H1 (cell line): ENCODE measurements around the gene SNX25. TPM values are rescaled to one million over a fixed set of nuclear protein-coding genes. Genes with fewer than 3 reads are reported as not detected.

Source experiments
- CTCF ChIA-PET: fragments of 300-600 bp; sonication (Branson Sonifier 250); formaldehyde crosslinking; loops from one replicate; lab custom pipeline; 2021; ENCODE audit not compliant: partially characterized antibody; lab: Charles Lee
- POLR2A ChIA-PET: fragments of 300-600 bp; sonication (Branson Sonifier 250); formaldehyde crosslinking; loops from one replicate; lab custom pipeline; 2021; ENCODE audit warnings: inconsistent platforms; ENCODE audit not compliant: partially characterized antibody; lab: Charles Lee
- DNase-seq, 2 experiments: peaks; one replicate each; pipeline versions ENCODE4 v3.0.0 to v3.0.0-alpha.2; 2010 to 2022; ENCODE audit warnings: low spot score in 2 of 2, low read depth in 1 of 2, mixed read lengths in 1 of 2
- FAIRE-seq: peaks from 2 replicates; lab custom pipeline; 2011; peaks lifted over from hg19 to GRCh38; lab: Jason Lieb, UNC
- H2AFZ ChIP-seq: 2 replicates; pipeline ENCODE4 v1.8.1; 2012; ENCODE audit warnings: low read length, inconsistent platforms
- H2AK5ac ChIP-seq: 2 replicates; pipeline ENCODE4 v1.6.1; 2013; ENCODE audit warnings: low read depth, low read length
- H2BK120ac ChIP-seq: replicated peaks from 2 replicates; pipeline ENCODE3; 2013; ENCODE audit warnings: low read depth, low read length, inconsistent platforms
- H2BK12ac ChIP-seq: 2 replicates; pipeline ENCODE4 v1.6.1; 2013; ENCODE audit warnings: low read depth, low read length
- H2BK15ac ChIP-seq: 2 replicates; pipeline ENCODE4 v1.6.1; 2013; ENCODE audit warnings: low read length
- H2BK20ac ChIP-seq: 2 replicates; pipeline ENCODE4 v1.6.1; 2013; ENCODE audit warnings: low read length
- H2BK5ac ChIP-seq: 2 replicates; pipeline ENCODE4 v1.6.1; 2013; ENCODE audit warnings: low read depth, low read length
- H3K14ac ChIP-seq: 2 replicates; pipeline ENCODE4 v1.6.1; 2013; ENCODE audit warnings: inconsistent platforms; ENCODE audit not compliant: insufficient read length
- H3K18ac ChIP-seq: 2 replicates; pipeline ENCODE4 v1.6.1; 2013; ENCODE audit warnings: low read length; ENCODE audit errors: extremely low read depth
- H3K23ac ChIP-seq: 2 replicates; pipeline ENCODE4 v1.6.1; 2013; ENCODE audit warnings: inconsistent platforms; ENCODE audit not compliant: insufficient read length
- H3K23me2 ChIP-seq: 2 replicates; pipeline ENCODE4 v1.6.1; 2013; ENCODE audit warnings: low read depth, low read length
- H3K27ac ChIP-seq: 2 replicates; pipeline ENCODE4 v1.6.1; 2011; ENCODE audit warnings: low read depth, low read length, inconsistent platforms
- H3K27me3 ChIP-seq, 4 experiments: replicated peaks in 1 of 4; 1 replicate in 1 of 4; 2 replicates in 3 of 4; pipeline versions ENCODE4 v1.6.1 to v1.8.1; 2011 to 2013; ENCODE audit warnings: low read length in 3 of 4, mild to moderate bottlenecking in 3 of 4, inconsistent platforms in 2 of 4, mixed read lengths in 2 of 4, moderate library complexity in 1 of 4; ENCODE audit not compliant: control insufficient read depth in 3 of 4, insufficient read depth in 3 of 4; ENCODE audit errors: extremely low read depth in 1 of 4
- H3K36me3 ChIP-seq, 4 experiments: 2 replicates each; pipeline versions ENCODE4 v1.6.1 to v1.8.1; 2011 to 2013; ENCODE audit warnings: mild to moderate bottlenecking in 4 of 4, low read length in 3 of 4, moderate library complexity in 2 of 4, control low read depth in 1 of 4, inconsistent platforms in 1 of 4; ENCODE audit not compliant: insufficient read depth in 4 of 4, control insufficient read depth in 2 of 4
- H3K4ac ChIP-seq: replicated peaks from 2 replicates; pipeline ENCODE3; 2013; ENCODE audit warnings: low read length, low read depth, mixed read lengths, inconsistent platforms; ENCODE audit not compliant: insufficient read length
- H3K4me1 ChIP-seq, 4 experiments: replicated peaks in 1 of 4; 1 replicate in 1 of 4; 2 replicates in 3 of 4; pipeline versions ENCODE4 v1.6.1 to v1.8.1; 2011 to 2013; ENCODE audit warnings: low read length in 3 of 4, inconsistent platforms in 2 of 4, mixed read lengths in 1 of 4; ENCODE audit not compliant: insufficient read depth in 4 of 4, control insufficient read depth in 3 of 4
- H3K4me2 ChIP-seq, 2 experiments: 2 replicates each; pipeline versions ENCODE4 v1.6.1 to v1.8.1; 2011 to 2013; ENCODE audit warnings: low read depth in 2 of 2, low read length in 2 of 2, control low read depth in 1 of 2, inconsistent platforms in 1 of 2, mild to moderate bottlenecking in 1 of 2; ENCODE audit not compliant: insufficient read depth in 1 of 2
- H3K4me3 ChIP-seq, 4 experiments: fragments of 200-600, 300-600 bp in 1 of 4; sonication (generic), shearing (Covaris generic), sonication (Bioruptor Twin) in 1 of 4; 2 replicates each; pipeline versions ENCODE4 v1.5.1 to v1.8.1; 2011 to 2016; ENCODE audit warnings: low read length in 4 of 4, low read depth in 3 of 4, control low read depth in 2 of 4, inconsistent platforms in 2 of 4, mild to moderate bottlenecking in 2 of 4, mixed read lengths in 1 of 4, moderate library complexity in 1 of 4; ENCODE audit not compliant: insufficient read depth in 2 of 4; ENCODE audit errors: extremely low read depth in 1 of 4
- H3K56ac ChIP-seq: replicated peaks from 2 replicates; pipeline ENCODE3; 2013; ENCODE audit warnings: low read depth, mild to moderate bottlenecking, mixed read lengths, low read length, inconsistent platforms; ENCODE audit not compliant: insufficient read length
- H3K79me1 ChIP-seq: 2 replicates; pipeline ENCODE4 v1.6.1; 2013; ENCODE audit warnings: low read depth, low read length, control low read depth
- H3K79me2 ChIP-seq, 2 experiments: 2 replicates each; pipeline versions ENCODE4 v1.6.1 to v1.8.1; 2012 to 2013; ENCODE audit warnings: low read length in 2 of 2, mild to moderate bottlenecking in 2 of 2, inconsistent platforms in 1 of 2; ENCODE audit not compliant: insufficient read depth in 2 of 2, control insufficient read depth in 1 of 2
- H3K9ac ChIP-seq, 4 experiments: replicated peaks in 1 of 4; 1 replicate in 1 of 4; 2 replicates in 3 of 4; pipeline versions ENCODE4 v1.6.1 to v1.8.1; 2011 to 2013; ENCODE audit warnings: low read depth in 3 of 4, low read length in 3 of 4, control low read depth in 2 of 4, mild to moderate bottlenecking in 2 of 4, moderate library complexity in 2 of 4, inconsistent platforms in 1 of 4; ENCODE audit errors: extremely low read depth in 1 of 4
- H3K9me3 ChIP-seq, 2 experiments: 2 replicates each; pipeline versions ENCODE4 v1.6.1 to v1.8.1; 2012 to 2013; ENCODE audit warnings: mild to moderate bottlenecking in 2 of 2, moderate library complexity in 2 of 2, control low read depth in 1 of 2, inconsistent platforms in 1 of 2, low read depth in 1 of 2, low read length in 1 of 2, mixed read lengths in 1 of 2; ENCODE audit not compliant: insufficient read depth in 2 of 2
- H4K20me1 ChIP-seq, 2 experiments: replicated peaks in 1 of 2; 2 replicates each; pipeline versions ENCODE3 to v1.8.1; 2011 to 2013; ENCODE audit warnings: inconsistent platforms in 2 of 2, low read length in 2 of 2, mild to moderate bottlenecking in 1 of 2; ENCODE audit not compliant: insufficient read depth in 2 of 2, control insufficient read depth in 1 of 2
- H4K5ac ChIP-seq: 2 replicates; pipeline ENCODE4 v1.6.1; 2013; ENCODE audit warnings: low read length, low read depth, mixed read lengths, inconsistent platforms; ENCODE audit not compliant: insufficient read length
- H4K8ac ChIP-seq: 2 replicates; pipeline ENCODE4 v1.8.0; 2013; ENCODE audit warnings: mild to moderate bottlenecking, moderate library complexity, low read length, inconsistent platforms; ENCODE audit not compliant: insufficient read depth; ENCODE audit errors: extremely low read depth
- H4K91ac ChIP-seq: replicated peaks from 2 replicates; pipeline ENCODE3; 2013; ENCODE audit warnings: low read length, mixed read lengths, inconsistent platforms; ENCODE audit not compliant: insufficient read length
- BRCA1 ChIP-seq: IDR thresholded peaks from 2 replicates; pipeline ENCODE4 v1.6.1; 2012; ENCODE audit warnings: low read depth, low read length, improper control_type of control experiment
- CREB1 ChIP-seq: IDR thresholded peaks from 2 replicates; pipeline ENCODE4 v1.6.1; 2012; ENCODE audit warnings: inconsistent platforms
- EGR1 ChIP-seq: IDR thresholded peaks from 2 replicates; pipeline ENCODE4 v1.6.1; 2011; ENCODE audit warnings: low read depth, low read length, borderline replicate concordance
- JUN ChIP-seq: IDR thresholded peaks from 2 replicates; pipeline ENCODE4 v1.6.1; 2011; ENCODE audit warnings: low read depth, mild to moderate bottlenecking, improper control_type of control experiment, low read length
- KDM1A ChIP-seq: fragments of 200-600, 300-600 bp; sonication (generic); IDR thresholded peaks from 2 replicates; pipeline ENCODE4 v1.7.1; 2016; ENCODE audit warnings: mild to moderate bottlenecking, low read length, borderline replicate concordance
- KDM4A ChIP-seq: IDR thresholded peaks from one replicate; pipeline ENCODE4 v1.7.1; 2012; ENCODE audit warnings: low read depth, mild to moderate bottlenecking, moderate library complexity, low read length, inconsistent platforms; ENCODE audit not compliant: severe bottlenecking
- RXRA ChIP-seq: IDR thresholded peaks from 2 replicates; pipeline ENCODE4 v1.6.1; 2011; ENCODE audit warnings: low read depth, mild to moderate bottlenecking, low read length, moderate library complexity; ENCODE audit not compliant: insufficient read depth
- TAF1 ChIP-seq: IDR thresholded peaks from 2 replicates; pipeline ENCODE4 v1.6.1; 2011; ENCODE audit warnings: mild to moderate bottlenecking, low read depth, low read length
- USF2 ChIP-seq: IDR thresholded peaks from 2 replicates; pipeline ENCODE4 v1.6.1; 2011; ENCODE audit warnings: low read length, improper control_type of control experiment
- WGBS, 2 experiments: shearing (Covaris generic) in 1 of 2; methylation state at CpG; one replicate each; pipeline versions ENCODE4 v1.1.6 to v1.1.7; 2013 to 2015; ENCODE audit warnings: low lambda C conversion rate in 2 of 2, mixed read lengths in 2 of 2, inconsistent platforms in 1 of 2, low coverage in 1 of 2, missing lambda C conversion rate in 1 of 2; ENCODE audit not compliant: insufficient replicate concordance in 2 of 2, insufficient coverage in 1 of 2, insufficient read length in 1 of 2; ENCODE audit errors: extremely low coverage in 1 of 2, missing lambda C conversion rate in 1 of 2; 5-methylcytosine and 5-hydroxymethylcytosine counted together
- polyA plus RNA-seq, 7 experiments: library from polyadenylated mRNA; depleted of rRNA in 3 of 7; stranded (reverse) in 5 of 7; unstranded in 2 of 7; fragments of >200 nt in 5 of 7; fragments of 200-250 nt in 2 of 7; gene quantifications; 1 replicate in 5 of 7; 2 replicates in 1 of 7; 4 replicates in 1 of 7; pipeline versions ENCODE4 v1.2.1 to v1.2.3, GENCODE V29; 2011 to 2013; ENCODE audit warnings: missing spikeins in 2 of 7, mixed read lengths in 2 of 7
- total RNA-seq: library from RNA; stranded (reverse); fragmentation: NEBNext Ultra II Directional; extraction: Animal tissue kit (Norgen Biotek cat#: 25700); gene quantifications from 2 replicates; pipeline ENCODE4 v1.2.1, GENCODE V29; 2021

The SNX25 gene
- total and polyA plus RNA-seq, 2 of the 8 experiments (the other 6 are each of a cell fraction or from before 2014, with no cell fraction given), result 5.4 to 19.9 TPM

- H2BK12ac ChIP-seq, result no peak overlapping the region
- H3K14ac ChIP-seq, result no peak overlapping the region
- no peak overlapping the region for H3K4ac ChIP-seq
- no peak overlapping the region for H4K91ac ChIP-seq
- no peak overlapping the region for H2BK5ac ChIP-seq
- no peak overlapping the region for H4K5ac ChIP-seq
- H3K23me2 ChIP-seq, result no peaks in the 10 kb centered on the region
- TF ChIP-seq KDM1A, result no peak
- TF ChIP-seq USF2, result no peak
- TF ChIP-seq KDM4A, result no peak
- TF ChIP-seq EGR1, result no peak
- no peak for TF ChIP-seq JUN
- no peak for TF ChIP-seq CREB1
- no peak for TF ChIP-seq BRCA1
- no peak for TF ChIP-seq TAF1
- TF ChIP-seq RXRA, result no peak
- H3K56ac ChIP-seq, result no peak overlapping the region
- H3K4me2 ChIP-seq, result no peak overlapping the region
- no peak overlapping the region for H2BK15ac ChIP-seq
- POLR2A ChIA-PET, result interaction anchor here (0.6 kb wide), 1 partner anchor 495 kb away, joined by 3 read pairs; no protein-coding TSS in a partner anchor
- H3K23ac ChIP-seq, result no peak overlapping the region
- DNase-seq (no peak), FAIRE-seq (no peak)
- no peaks in the 10 kb centered on the region for H3K9me3 ChIP-seq
- no peak overlapping the region for H2AFZ ChIP-seq
- no peaks in the 10 kb centered on the region for H4K20me1 ChIP-seq
- 97% methylated on average over 3 of the region's 3 CpGs; no CpG with 5 or more reads in 1 of the 2 experiments for WGBS, 2 experiments
- no peak overlapping the region for H2AK5ac ChIP-seq
- H3K79me2 ChIP-seq, result no peaks in the 10 kb centered on the region
- H2BK20ac ChIP-seq, result no peak overlapping the region
- H4K8ac ChIP-seq, result no peak overlapping the region
- H3K79me1 ChIP-seq, result no peaks in the 10 kb centered on the region
- no peaks in the 10 kb centered on the region for H3K27me3 ChIP-seq
- H3K4me3 ChIP-seq, result no peak overlapping the region
- H3K9ac ChIP-seq, result no peak overlapping the region
- no peak overlapping the region for H3K18ac ChIP-seq
- H3K36me3 ChIP-seq, result no peaks in the 10 kb centered on the region; a peak in 1 of 8 replicates
- CTCF ChIA-PET, result interaction anchor here (1.5 kb wide), 1 partner anchor 28 kb away, joined by 3 read pairs; no protein-coding TSS in a partner anchor
- H2BK120ac ChIP-seq, result no peak overlapping the region
- H3K27ac ChIP-seq, result no peak overlapping the region
- H3K4me1 ChIP-seq, result no peaks in the 10 kb centered on the region
These were observed 69.3 kb downstream of the SNX25 start for GRCh38 chr4:185278716-185279115.
